Suprapubic skin (tissue), 4 donors: ENCODE results near the gene ME2.
"Not testable (repeated sequence)": the region's sequence is repeated elsewhere in the genome, so short reads cannot be mapped to it uniquely, and the experiment has no call there.

Experiments
- POLR2A ChIP-seq, 2 donors: fragments of 450-650 bp; IDR thresholded peaks; one replicate each; pipeline ENCODE4 v1.6.1; 2017; ENCODE audit warnings: antibody characterized with exemption in 2 of 2, mild to moderate bottlenecking in 2 of 2, moderate library complexity in 2 of 2
- POLR2AphosphoS5 ChIP-seq, 3 donors: sonication (generic); formaldehyde crosslinking; IDR thresholded peaks; one replicate each; pipeline ENCODE4 v1.6.1; 2017; ENCODE audit warnings: antibody characterized with exemption in 3 of 3
- TF ChIP-seq, protein P1 (sequence below), 2 donors: fragments of 200-600 bp in 1 of 2; fragments of 450-650 bp in 1 of 2; sonication (generic) in 1 of 2; IDR thresholded peaks; one replicate each; pipeline ENCODE4 v1.5.1; 2016 to 2019; ENCODE audit warnings: antibody characterized with exemption in 2 of 2, mild to moderate bottlenecking in 1 of 2, moderate library complexity in 1 of 2

DNA sequence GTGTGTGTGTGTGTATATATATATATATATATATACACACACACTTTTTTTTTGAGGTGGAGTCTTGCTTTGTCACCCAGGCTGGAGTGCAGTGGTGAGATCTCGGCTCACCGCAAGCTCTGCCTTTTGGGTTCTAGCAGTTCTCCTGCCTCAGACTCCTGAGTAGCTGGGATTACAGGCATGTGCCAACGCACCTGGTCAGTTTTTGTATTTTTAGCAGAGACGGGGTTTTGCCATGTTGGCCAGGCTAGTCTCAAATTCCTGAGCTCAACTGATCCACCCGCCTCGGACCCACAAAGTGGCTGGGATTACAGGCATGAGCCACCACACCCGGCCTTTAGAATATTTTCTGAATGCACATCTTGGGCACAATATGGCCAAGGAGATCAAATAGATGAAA, 45.4 kb upstream of the ME2 start:
- TF ChIP-seq, protein P1, sequence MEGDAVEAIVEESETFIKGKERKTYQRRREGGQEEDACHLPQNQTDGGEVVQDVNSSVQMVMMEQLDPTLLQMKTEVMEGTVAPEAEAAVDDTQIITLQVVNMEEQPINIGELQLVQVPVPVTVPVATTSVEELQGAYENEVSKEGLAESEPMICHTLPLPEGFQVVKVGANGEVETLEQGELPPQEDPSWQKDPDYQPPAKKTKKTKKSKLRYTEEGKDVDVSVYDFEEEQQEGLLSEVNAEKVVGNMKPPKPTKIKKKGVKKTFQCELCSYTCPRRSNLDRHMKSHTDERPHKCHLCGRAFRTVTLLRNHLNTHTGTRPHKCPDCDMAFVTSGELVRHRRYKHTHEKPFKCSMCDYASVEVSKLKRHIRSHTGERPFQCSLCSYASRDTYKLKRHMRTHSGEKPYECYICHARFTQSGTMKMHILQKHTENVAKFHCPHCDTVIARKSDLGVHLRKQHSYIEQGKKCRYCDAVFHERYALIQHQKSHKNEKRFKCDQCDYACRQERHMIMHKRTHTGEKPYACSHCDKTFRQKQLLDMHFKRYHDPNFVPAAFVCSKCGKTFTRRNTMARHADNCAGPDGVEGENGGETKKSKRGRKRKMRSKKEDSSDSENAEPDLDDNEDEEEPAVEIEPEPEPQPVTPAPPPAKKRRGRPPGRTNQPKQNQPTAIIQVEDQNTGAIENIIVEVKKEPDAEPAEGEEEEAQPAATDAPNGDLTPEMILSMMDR (IDR thresholded peaks at IDR 0.05) = not testable (repeated sequence)
- TF ChIP-seq POLR2A, POLR2AphosphoS5 (IDR thresholded peaks at IDR 0.05): not testable (repeated sequence)
